GM10266 (cell line): ENCODE data around the gene LMO7.

ENCODE experiments used
- DNase-seq: peaks from one replicate; pipeline ENCODE4 v3.0.0; 2012; ENCODE audit errors: extremely low spot score
- TF ChIP-seq, protein P1 (sequence below): IDR thresholded peaks from 2 replicates; pipeline ENCODE4 v1.5.1; 2012; ENCODE audit warnings: mild to moderate bottlenecking, low read depth; ENCODE audit not compliant: control insufficient read depth, insufficient read depth; ENCODE audit errors: missing control alignments

Gene LMO7

DNA sequence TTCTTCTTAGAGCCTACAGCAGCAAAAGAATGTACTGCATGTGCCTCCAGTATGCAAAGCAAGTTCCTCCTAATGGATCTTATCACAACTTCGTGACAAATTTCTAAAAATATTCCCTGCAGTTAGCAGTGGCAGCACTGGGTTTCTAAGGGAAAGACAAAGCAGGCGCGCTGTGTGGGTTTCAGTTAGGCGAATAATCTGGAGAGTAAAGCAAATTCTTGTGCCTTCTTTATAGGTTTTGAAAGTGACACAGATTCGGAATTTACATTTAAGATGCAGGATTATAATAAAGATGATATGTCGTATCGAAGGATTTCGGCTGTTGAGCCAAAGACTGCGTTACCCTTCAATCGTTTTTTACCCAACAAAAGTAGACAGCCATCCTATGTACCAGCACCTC is 167.9 kb downstream of the LMO7 start:
- DNase-seq = no peak
- TF ChIP-seq, protein P1, sequence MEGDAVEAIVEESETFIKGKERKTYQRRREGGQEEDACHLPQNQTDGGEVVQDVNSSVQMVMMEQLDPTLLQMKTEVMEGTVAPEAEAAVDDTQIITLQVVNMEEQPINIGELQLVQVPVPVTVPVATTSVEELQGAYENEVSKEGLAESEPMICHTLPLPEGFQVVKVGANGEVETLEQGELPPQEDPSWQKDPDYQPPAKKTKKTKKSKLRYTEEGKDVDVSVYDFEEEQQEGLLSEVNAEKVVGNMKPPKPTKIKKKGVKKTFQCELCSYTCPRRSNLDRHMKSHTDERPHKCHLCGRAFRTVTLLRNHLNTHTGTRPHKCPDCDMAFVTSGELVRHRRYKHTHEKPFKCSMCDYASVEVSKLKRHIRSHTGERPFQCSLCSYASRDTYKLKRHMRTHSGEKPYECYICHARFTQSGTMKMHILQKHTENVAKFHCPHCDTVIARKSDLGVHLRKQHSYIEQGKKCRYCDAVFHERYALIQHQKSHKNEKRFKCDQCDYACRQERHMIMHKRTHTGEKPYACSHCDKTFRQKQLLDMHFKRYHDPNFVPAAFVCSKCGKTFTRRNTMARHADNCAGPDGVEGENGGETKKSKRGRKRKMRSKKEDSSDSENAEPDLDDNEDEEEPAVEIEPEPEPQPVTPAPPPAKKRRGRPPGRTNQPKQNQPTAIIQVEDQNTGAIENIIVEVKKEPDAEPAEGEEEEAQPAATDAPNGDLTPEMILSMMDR = no peak

DNA sequence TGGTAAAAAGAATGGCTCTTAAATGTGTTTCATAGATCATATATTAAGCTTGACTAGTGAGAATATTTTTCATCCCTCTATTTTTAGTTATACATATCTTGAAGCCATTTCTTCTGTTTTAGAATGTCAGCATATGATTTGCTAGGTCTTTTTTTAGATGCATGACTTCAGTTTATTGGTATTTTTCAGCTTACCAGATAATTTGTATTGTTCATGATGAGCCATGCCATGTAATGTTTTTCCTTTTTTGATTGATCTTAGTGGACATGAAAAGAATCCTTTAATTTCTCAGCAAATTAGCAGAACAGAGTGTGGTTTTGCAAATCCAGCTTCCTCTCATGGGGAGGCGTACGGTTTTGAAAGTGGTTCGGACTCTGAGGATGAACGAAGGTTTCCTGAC is 168.5 kb downstream of the LMO7 start:
- no peak for DNase-seq
- TF ChIP-seq, protein P1 = no peak

DNA sequence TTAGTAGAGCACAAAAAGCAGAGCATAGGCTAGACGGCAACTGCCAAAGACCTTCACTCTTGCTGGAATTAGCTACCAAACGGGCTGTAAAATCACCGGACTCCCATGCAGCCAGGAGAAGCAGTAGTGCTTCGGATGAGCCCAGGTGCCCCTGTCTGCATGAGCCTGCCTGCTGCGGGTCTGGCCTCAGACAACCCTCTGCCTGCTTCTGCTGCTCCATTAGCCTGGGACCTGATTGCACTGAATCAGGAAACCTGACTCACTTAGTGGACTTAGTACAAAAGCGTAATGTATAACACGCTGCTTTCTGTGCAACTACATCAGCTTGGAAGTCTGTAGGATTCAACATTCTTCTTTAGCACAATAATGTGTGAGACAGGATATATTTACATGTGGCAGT is 170.0 kb downstream of the LMO7 start:
- TF ChIP-seq, protein P1 = no peak
- DNase-seq = no peak

DNA sequence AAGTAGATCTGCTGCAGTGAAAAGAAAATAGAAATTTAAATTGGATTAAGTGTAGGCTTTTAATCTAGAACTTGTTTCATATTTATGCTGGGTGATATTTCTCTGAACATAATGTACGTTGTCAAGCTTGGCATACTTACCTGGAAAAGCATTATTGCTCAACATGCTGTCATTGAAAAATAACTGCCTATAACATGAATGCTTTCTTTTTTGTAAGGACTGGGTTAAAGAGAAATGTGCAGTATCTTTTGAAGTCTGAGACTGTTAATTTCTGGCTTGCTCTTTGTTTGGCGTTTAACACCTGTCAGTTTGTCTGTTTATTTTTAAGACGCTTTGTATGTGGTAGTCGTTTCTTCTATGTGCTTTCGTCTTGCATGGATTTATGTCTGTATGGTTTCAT is 175.2 kb downstream of the LMO7 start:
- DNase-seq = no peak

DNA sequence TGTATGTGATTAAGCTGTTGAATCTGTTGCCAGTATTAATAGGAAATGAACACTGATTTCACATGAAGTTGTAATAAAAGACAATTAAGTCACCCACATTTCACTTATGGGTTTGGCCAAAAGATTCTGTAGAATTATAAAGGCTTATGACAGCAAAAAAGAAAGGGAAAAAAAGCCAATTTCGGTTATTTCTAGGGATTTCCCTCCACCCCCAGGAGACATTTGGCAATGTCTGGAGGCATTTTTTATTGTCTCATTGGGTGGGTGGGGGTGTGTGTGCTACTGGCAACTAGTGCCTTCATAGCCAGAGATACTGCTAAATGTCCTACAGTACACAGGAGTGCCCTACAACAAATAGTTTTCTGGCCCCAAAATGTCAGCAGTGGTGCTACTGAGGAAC is 175.7 kb downstream of the LMO7 start:
- TF ChIP-seq, protein P1 = no peak

More for the DNA sequence above, 175.2 kb downstream of the LMO7 start:
- TF ChIP-seq, protein P1 = no peak

DNA sequence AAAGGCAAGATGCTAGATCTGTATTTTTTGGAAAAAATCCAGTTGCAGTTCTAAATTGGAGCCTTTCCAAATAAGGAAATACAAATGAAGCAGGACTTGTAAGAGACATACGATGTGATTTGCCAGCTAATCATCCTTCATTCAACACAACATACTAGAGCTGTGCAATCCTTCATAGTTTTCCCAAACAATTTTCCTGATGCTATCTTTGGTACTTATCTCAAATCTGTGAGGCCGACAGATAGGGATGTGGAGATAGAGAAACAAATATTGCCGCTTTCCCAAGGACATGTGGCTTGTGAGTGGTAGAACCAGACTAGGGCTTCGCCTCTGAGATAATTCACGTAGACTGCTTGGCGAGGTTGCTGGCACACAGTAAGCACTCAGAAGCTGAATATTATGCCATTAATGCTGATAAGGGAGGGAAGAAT is 176.6 kb downstream of the LMO7 start:
- DNase-seq = no peak
- TF ChIP-seq, protein P1 = no peak

More for the DNA sequence above, 175.7 kb downstream of the LMO7 start:
- DNase-seq = no peak

DNA sequence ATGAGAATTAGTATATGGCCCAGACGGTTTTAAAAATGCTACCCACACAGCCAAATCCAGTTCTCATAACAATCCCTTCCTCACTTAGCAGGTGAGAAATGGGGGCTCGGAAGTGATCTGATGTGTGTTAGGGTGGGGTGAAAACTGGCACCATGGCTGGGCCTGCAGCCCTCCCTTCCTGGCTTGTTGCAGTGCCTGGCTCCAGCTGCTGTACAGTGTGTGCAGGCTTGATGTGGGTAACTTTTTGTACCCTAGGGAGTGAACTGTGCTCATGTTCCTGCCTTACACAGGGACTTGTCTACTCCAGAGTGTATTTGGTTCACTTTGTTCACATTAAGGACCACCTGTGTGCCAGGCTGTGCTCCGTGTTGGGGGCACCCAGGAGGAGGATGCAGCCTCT is 177.2 kb downstream of the LMO7 start:
- DNase-seq = no peak
- TF ChIP-seq, protein P1 = no peak
